Sigmoid colon (tissue), 7 donors: ENCODE results near the gene BRD4. TPM values are rescaled to one million over a fixed set of nuclear protein-coding genes. Genes with fewer than 3 reads are reported as not detected.
"Not testable (repeated sequence)": the region's sequence is repeated elsewhere in the genome, so short reads cannot be mapped to it uniquely, and the experiment has no call there.

ENCODE experiments used
- DNase-seq: peaks from one replicate; pipeline ENCODE4 v3.0.0-alpha.2; 2019
- H3K27ac ChIP-seq, 4 donors: fragments of 200-600 bp; sonication (generic); one replicate each; pipeline ENCODE4 v1.5.1; 2016 to 2019; ENCODE audit warnings: mild to moderate bottlenecking in 1 of 4
- H3K27me3 ChIP-seq, 3 donors: fragments of 200-600 bp; sonication (generic); one replicate each; pipeline ENCODE4 v1.5.1; 2019; ENCODE audit warnings: mild to moderate bottlenecking in 1 of 3
- H3K36me3 ChIP-seq, 4 donors: fragments of 200-600 bp; sonication (generic); one replicate each; pipeline ENCODE4 v1.5.1; 2016 to 2019
- H3K4me1 ChIP-seq, 4 donors: fragments of 200-600 bp; sonication (generic); one replicate each; pipeline ENCODE4 v1.5.1; 2017 to 2019
- H3K4me3 ChIP-seq, 4 donors: fragments of 200-600 bp; sonication (generic); one replicate each; pipeline ENCODE4 v1.5.1; 2017 to 2019; ENCODE audit warnings: mild to moderate bottlenecking in 2 of 4, moderate library complexity in 1 of 4
- H3K9me3 ChIP-seq, 4 donors: fragments of 200-600 bp in 3 of 4; sonication (generic) in 3 of 4; one replicate each; pipeline versions ENCODE4 v1.5.1 to v1.6.1; 2013 to 2019
- CTCF ChIP-seq, 4 experiments: fragments of 450-650 bp in 3 of 4; fragments of 200-600 bp in 1 of 4; IDR thresholded peaks; one replicate each; pipeline ENCODE4 v1.5.1; 2016 to 2019; ENCODE audit warnings: antibody characterized with exemption in 4 of 4, mild to moderate bottlenecking in 3 of 4, moderate library complexity in 2 of 4
- EP300 ChIP-seq, 4 donors: sonication (generic); formaldehyde crosslinking; IDR thresholded peaks; one replicate each; pipeline ENCODE4 v1.6.1; 2017; ENCODE audit warnings: antibody characterized with exemption in 4 of 4
- POLR2A ChIP-seq, 2 donors: fragments of 450-650 bp; IDR thresholded peaks; one replicate each; pipeline ENCODE4 v1.6.1; 2016; ENCODE audit warnings: antibody characterized with exemption in 2 of 2, mild to moderate bottlenecking in 2 of 2, moderate library complexity in 2 of 2
- POLR2AphosphoS5 ChIP-seq, 4 donors: sonication (generic); formaldehyde crosslinking; IDR thresholded peaks; one replicate each; pipeline ENCODE4 v1.6.1; 2017; ENCODE audit warnings: antibody characterized with exemption in 4 of 4
- WGBS, 2 donors: extraction: QIAGEN DNeasy Blood & Tissue Kit; methylation state at CpG; one replicate each; pipeline ENCODE4 v1.1.7; 2013; 5-methylcytosine and 5-hydroxymethylcytosine counted together
- intact Hi-C: fragments of 100-400 bp; cut with DNase I; formaldehyde crosslinking; loops from one replicate; pipeline ENCODE4 v1.15.1; 2023
- polyA plus RNA-seq, 3 donors: library from polyadenylated mRNA; stranded (reverse); fragments of 200-250 nt; gene quantifications; one replicate each; pipeline ENCODE4 v1.2.3, GENCODE V29; 2013
- total RNA-seq, 4 donors: library from RNA; depleted of rRNA; stranded (reverse); fragments of >200 nt; gene quantifications; one replicate each; pipeline ENCODE4 v1.1.0, GENCODE V29; 2016
- donor health status: healthy with polysubstance abuse.
- donor health status: Bipolar disorder and iron deficiency.
- donor health status: healthy.

BRD4 gene
- total and polyA plus RNA-seq, 7 donors: 9.0 to 43.8 (median 20.1) TPM

DNA sequence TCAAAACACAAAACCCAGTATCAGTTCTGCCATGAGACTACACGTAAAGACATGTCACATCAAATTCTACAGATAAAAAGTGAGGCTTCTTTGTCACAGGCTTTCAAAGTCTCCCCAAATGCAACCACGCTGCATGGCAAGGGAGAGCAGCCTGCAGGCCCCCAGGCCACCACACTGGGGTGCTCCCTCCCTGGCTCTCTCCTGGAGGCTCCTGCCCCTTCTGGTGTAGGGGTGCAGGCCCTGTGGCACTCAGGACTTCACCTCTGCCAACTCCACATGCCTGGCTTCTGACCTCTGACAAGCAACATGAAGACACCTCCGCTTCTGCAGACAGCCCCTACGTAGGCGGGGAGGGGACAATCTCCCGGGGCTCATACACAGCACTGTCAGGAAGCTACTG lies 32.9 kb upstream of the BRD4 start:
- Histone ChIP-seq H3K27ac (no peak overlapping the region), H3K27me3 (no peaks in the 10 kb centered on the region), H3K9me3 (no peaks in the 10 kb centered on the region), H3K4me3 (no peak overlapping the region), H3K4me1 (no peaks in the 10 kb centered on the region), H3K36me3 (peaks cover 43 to 82% (median 58%) of the 10 kb centered on the region in 4 donors)
- intact Hi-C loops: no loop called here
- no peak for TF ChIP-seq CTCF (IDR thresholded peaks at IDR 0.05)
- WGBS, 2 donors: 97% methylated on average over 6 of the region's 6 CpGs
- DNase-seq: no peak

DNA sequence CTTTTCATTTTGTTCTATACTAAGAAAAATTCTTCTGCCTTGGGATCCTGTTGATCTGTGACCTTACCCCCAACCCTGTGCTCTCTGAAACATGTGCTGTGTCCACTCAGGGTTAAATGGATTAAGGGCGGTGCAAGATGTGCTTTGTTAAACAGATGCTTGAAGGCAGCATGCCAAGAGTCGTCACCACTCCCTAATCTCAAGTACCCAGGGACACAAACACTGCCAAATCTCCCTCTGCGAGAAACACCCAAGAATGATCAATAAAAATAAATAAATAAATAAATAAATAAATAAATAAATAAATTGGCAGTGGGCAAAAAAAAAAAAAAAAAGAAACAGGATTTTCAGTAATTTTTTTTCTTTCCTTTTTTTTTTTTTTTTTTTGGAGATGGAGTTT lies 31.5 kb upstream of the BRD4 start:
- peaks cover 37 to 82% (median 54%) of the 10 kb centered on the region in 4 donors for H3K36me3 ChIP-seq
- H3K27me3 ChIP-seq, H3K9me3 ChIP-seq, H3K4me1 ChIP-seq, DNase-seq, H3K4me3 ChIP-seq, intact Hi-C loops, H3K27ac ChIP-seq: not testable (repeated sequence)
- 51 to 71% methylated on average over 3 of the region's 3 CpGs for WGBS, 2 donors

DNA sequence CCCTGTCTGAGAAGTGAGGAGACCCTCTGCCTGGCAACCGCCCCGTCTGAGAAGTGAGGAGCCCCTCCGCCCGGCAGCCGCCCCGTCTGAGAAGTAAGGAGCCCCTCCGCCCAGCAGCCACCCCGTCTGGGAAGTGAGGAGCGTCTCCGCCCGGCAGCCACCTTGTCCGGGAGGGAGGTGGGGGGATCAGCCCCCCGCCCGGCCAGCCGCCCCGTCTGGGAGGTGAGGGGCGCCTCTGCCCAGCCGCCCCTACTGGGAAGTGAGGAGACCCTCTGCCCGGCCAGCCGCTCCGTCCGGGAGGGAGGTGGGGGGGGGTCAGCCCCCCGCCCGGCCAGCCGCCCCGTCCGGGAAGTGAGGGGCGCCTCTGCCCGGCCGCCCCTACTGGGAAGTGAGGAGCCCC lies 30.7 kb upstream of the BRD4 start:
- H3K9me3 ChIP-seq, H3K4me1 ChIP-seq, H3K27ac ChIP-seq, intact Hi-C loops, H3K27me3 ChIP-seq, DNase-seq, H3K4me3 ChIP-seq: not testable (repeated sequence)
- peaks cover 32 to 82% (median 54%) of the 10 kb centered on the region in 4 donors for H3K36me3 ChIP-seq
- 95 to 97% methylated on average over 30 of the region's 30 CpGs for WGBS, 2 donors

DNA sequence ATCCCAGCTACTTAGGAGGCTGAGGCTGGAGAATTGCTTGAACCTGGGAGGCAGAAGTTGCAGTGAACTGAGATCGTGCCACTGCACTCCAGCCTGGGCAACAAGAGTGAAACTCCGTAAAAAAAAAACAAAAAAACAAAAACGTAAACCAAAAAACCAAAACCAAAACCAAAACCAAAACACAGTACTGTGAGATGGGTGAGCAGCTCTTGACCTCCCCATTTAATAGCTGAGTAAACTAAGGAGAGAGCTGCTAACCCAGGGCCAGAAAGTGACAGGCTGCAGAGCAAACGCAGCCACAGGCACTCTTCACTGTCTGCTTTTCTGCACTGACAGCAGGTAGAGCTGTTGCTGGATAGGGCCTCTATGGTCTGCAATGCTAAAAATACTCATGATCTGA lies 27.7 kb upstream of the BRD4 start:
- H3K36me3 ChIP-seq: peaks cover 33 to 82% (median 54%) of the 10 kb centered on the region in 4 donors
- intact Hi-C loops, DNase-seq, H3K27me3 ChIP-seq, H3K27ac ChIP-seq, H3K4me3 ChIP-seq, H3K9me3 ChIP-seq, H3K4me1 ChIP-seq: not testable (repeated sequence)
- WGBS, 2 donors: 69 to 82% methylated on average over 4 of the region's 4 CpGs

GRCh38 chr19:15358918-15359317 lies 26.6 kb upstream of the BRD4 start:
- intact Hi-C loops: no loop called here
- 85 to 93% methylated on average over 3 of the region's 3 CpGs for WGBS, 2 donors
- H3K27ac ChIP-seq: no peak overlapping the region
- TF ChIP-seq CTCF (IDR thresholded peaks at IDR 0.05): no peak
- no peak for TF ChIP-seq POLR2A (IDR thresholded peaks at IDR 0.05)
- no peak for TF ChIP-seq POLR2AphosphoS5 (IDR thresholded peaks at IDR 0.05)
- no peak for TF ChIP-seq EP300 (IDR thresholded peaks at IDR 0.05)
- H3K9me3 ChIP-seq: no peaks in the 10 kb centered on the region
- H3K27me3 ChIP-seq: no peaks in the 10 kb centered on the region
- no peak overlapping the region for H3K4me3 ChIP-seq
- no peaks in the 10 kb centered on the region for H3K4me1 ChIP-seq
- peaks cover 33 to 83% (median 58%) of the 10 kb centered on the region in 4 donors for H3K36me3 ChIP-seq
- no peak for DNase-seq

- peaks cover 33 to 93% (median 58%) of the 10 kb centered on the region in 4 donors for H3K36me3 ChIP-seq
- no peaks in the 10 kb centered on the region for H3K27me3 ChIP-seq
- intact Hi-C loops: no loop called here
- H3K4me1 ChIP-seq: no peaks in the 10 kb centered on the region
- no peak for TF ChIP-seq POLR2A (IDR thresholded peaks at IDR 0.05)
- TF ChIP-seq EP300 (IDR thresholded peaks at IDR 0.05): no peak
- TF ChIP-seq CTCF (IDR thresholded peaks at IDR 0.05): no peak
- no peak for TF ChIP-seq POLR2AphosphoS5 (IDR thresholded peaks at IDR 0.05)
- H3K9me3 ChIP-seq: no peaks in the 10 kb centered on the region
- WGBS, 2 donors: 95 to 99% methylated on average over 4 of the region's 4 CpGs
- no peak for DNase-seq
- H3K4me3 ChIP-seq: no peak overlapping the region
- H3K27ac ChIP-seq: no peak overlapping the region
Measured at GRCh38 chr19:15357906-15358305, 25.6 kb upstream of the BRD4 start.
